K562 (cell line): ENCODE results near the gene MCCC1. TPM values are rescaled to one million over a fixed set of nuclear protein-coding genes. Genes with fewer than 3 reads are reported as not detected.

Experiments
- AFF4 ChIP-seq: sonication (generic); formaldehyde crosslinking; IDR thresholded peaks from 2 replicates; pipeline ENCODE4 v1.8.0; 2023; ENCODE audit warnings: mild to moderate bottlenecking, missing genetic modification reagents
- ARNT ChIP-seq, 2 experiments: fragments of 450-650 bp; IDR thresholded peaks; 2 replicates each; pipeline ENCODE4 v1.6.1; 2016; ENCODE audit warnings: mild to moderate bottlenecking in 1 of 2
- ATF1 ChIP-seq, 2 experiments: fragments of 450-650 bp in 1 of 2; IDR thresholded peaks; 2 replicates each; pipeline ENCODE4 v1.6.1; 2016; ENCODE audit warnings: missing compliant biosample characterization in 1 of 2, missing genetic modification characterization in 1 of 2
- C11orf30 ChIP-seq: fragments of 450-650 bp; IDR thresholded peaks from 2 replicates; pipeline ENCODE4 v1.6.1; 2016; ENCODE audit warnings: low read depth, mild to moderate bottlenecking
- CTBP1 ChIP-seq: fragments of 450-650 bp; IDR thresholded peaks from 2 replicates; pipeline ENCODE4 v1.6.1; 2016; ENCODE audit warnings: borderline replicate concordance
- EP400 ChIP-seq: fragments of 450-650 bp; IDR thresholded peaks from 2 replicates; pipeline ENCODE4 v1.6.1; 2017; ENCODE audit warnings: antibody characterized with exemption, mild to moderate bottlenecking, moderate library complexity
- HDAC1 ChIP-seq, 2 experiments: fragments of 450-650 bp; IDR thresholded peaks; 2 replicates each; pipeline ENCODE4 v1.6.1; 2016 to 2017; ENCODE audit warnings: inconsistent platforms in 1 of 2, mild to moderate bottlenecking in 1 of 2, moderate library complexity in 1 of 2
- HNRNPK ChIP-seq: fragments of 200-400 bp; formaldehyde crosslinking; IDR thresholded peaks from one replicate; pipeline ENCODE4 v1.6.1; 2018; ENCODE audit warnings: mild to moderate bottlenecking, low read depth, low read length; ENCODE audit not compliant: poor library complexity, severe bottlenecking
- MBD1 ChIP-seq: fragments of 250-450 bp; sonication (Bioruptor Pico); IDR thresholded peaks from 2 replicates; pipeline ENCODE4 v1.8.0; 2022; ENCODE audit warnings: inconsistent platforms
- MBD2 ChIP-seq: sonication (generic); IDR thresholded peaks from 2 replicates; pipeline ENCODE4 v1.6.1; 2016; ENCODE audit warnings: low read depth, borderline replicate concordance
- MLLT1 ChIP-seq, 2 experiments: fragments of 450-650 bp; IDR thresholded peaks; 2 replicates each; pipeline ENCODE4 v1.6.1; 2016
- NCOA1 ChIP-seq: fragments of 450-650 bp; IDR thresholded peaks from 2 replicates; pipeline ENCODE4 v1.6.1; 2016; ENCODE audit warnings: low read depth
- NFATC3 ChIP-seq: fragments of 450-650 bp; IDR thresholded peaks from 2 replicates; pipeline ENCODE4 v1.6.1; 2017; ENCODE audit warnings: mild to moderate bottlenecking
- NFIX ChIP-seq: fragments of 250-450 bp; sonication (Bioruptor Pico); IDR thresholded peaks from 2 replicates; pipeline ENCODE4 v1.4.0; 2020; ENCODE audit warnings: low read depth, mild to moderate bottlenecking, moderate library complexity
- NUFIP1 ChIP-seq: fragments of 450-650 bp; IDR thresholded peaks from 2 replicates; pipeline ENCODE4 v1.6.1; 2018; ENCODE audit not compliant: partially characterized antibody
- SNIP1 ChIP-seq: fragments of 450-650 bp; IDR thresholded peaks from 2 replicates; pipeline ENCODE4 v1.7.1; 2017; ENCODE audit warnings: low read depth, mild to moderate bottlenecking
- SRSF9 ChIP-seq: fragments of 200-400 bp; formaldehyde crosslinking; IDR thresholded peaks from 2 replicates; pipeline ENCODE4 v1.6.1; 2017; ENCODE audit warnings: low read depth, low read length, borderline replicate concordance
- ZNF133 ChIP-seq: fragments of 250-450 bp; sonication (Bioruptor Pico); IDR thresholded peaks from 2 replicates; pipeline ENCODE4 v1.4.0; 2020; ENCODE audit warnings: mild to moderate bottlenecking
- ZNF224 ChIP-seq: sonication (generic); formaldehyde crosslinking; IDR thresholded peaks from 2 replicates; pipeline ENCODE4 v1.8.0; 2022; ENCODE audit warnings: mild to moderate bottlenecking, missing genetic modification reagents
- ZNF316 ChIP-seq: fragments of 450-650 bp; IDR thresholded peaks from 2 replicates; pipeline ENCODE4 v1.6.1; 2016
- ZNF445 ChIP-seq: fragments of 250-450 bp; sonication (Bioruptor Pico); IDR thresholded peaks from 2 replicates; pipeline ENCODE4 v1.4.0; 2020; ENCODE audit warnings: low read depth, mild to moderate bottlenecking, moderate library complexity
- ZNF639 ChIP-seq, 2 experiments: fragments of 200-800 bp in 1 of 2; sonication (Bioruptor generic) in 1 of 2; sonication (generic) in 1 of 2; formaldehyde crosslinking in 1 of 2; IDR thresholded peaks in 1 of 2; conservative IDR thresholded peaks in 1 of 2; 2 replicates each; pipeline versions ENCODE4 v1.5.0 to v1.6.1; 2016 to 2020; ENCODE audit warnings: missing compliant biosample characterization in 1 of 2, missing genetic modification characterization in 1 of 2, missing genetic modification reagents in 1 of 2
- polyA plus RNA-seq, 8 experiments: library from polyadenylated mRNA; depleted of rRNA in 4 of 8; stranded (reverse) in 5 of 8; unstranded in 3 of 8; fragments of >200 nt; fragmentation: Nextera tagmentation in 2 of 8; fragmentation: Illumina TruSeq in 1 of 8; extraction: Ambion mirVana in 2 of 8; extraction: Trizol in 1 of 8; gene quantifications; 2 replicates each; pipeline versions ENCODE4 v1.2.1 to v1.2.3, GENCODE V29; 2011 to 2014; ENCODE audit warnings: inconsistent platforms in 1 of 8, missing spikeins in 1 of 8
- total RNA-seq, 7 experiments: library from RNA; depleted of rRNA in 6 of 7; stranded (reverse); fragments of >200 nt in 6 of 7; fragmentation: Illumina TruSeq in 2 of 7; extraction: Trizol in 2 of 7; gene quantifications; 2 replicates each; pipeline versions ENCODE4 v1.2.1 to v1.2.3, GENCODE V29; 2011 to 2021; ENCODE audit warnings: low replicate concordance in 1 of 7

MCCC1 gene
- total and polyA plus RNA-seq, 9 of the 15 experiments (the other 6 are each of a cell fraction or from before 2014, with no cell fraction given), result 13.7 to 26.9 (median 23.0) TPM

GRCh38 chr3:182979103-182979673 is 120.1 kb downstream of the MCCC1 start (continued):
- TF ChIP-seq ZNF639 (CRISPR knock-in tag; conservative IDR thresholded peaks at IDR 0.05 in 1 of 2, IDR thresholded peaks at IDR 0.05 in 1 of 2) (no peak), MLLT1 (IDR thresholded peaks at IDR 0.05) (peak in 1 of 2 experiments; percentile 23; a peak in 1 of 4 replicates), MBD2 (no peak), C11orf30 (peak; percentile 67), NCOA1 (0 out of 2 replicates have a peak, but pooled peaks have one; percentile 8), ATF1 (CRISPR knock-in tag; IDR thresholded peaks at IDR 0.05) (no peak), ATF1 (tag; IDR thresholded peaks at IDR 0.05) (no peak), ZNF445 (CRISPR knock-in tag) (no peak), HDAC1 (IDR thresholded peaks at IDR 0.05) (peak in 1 of 2 experiments; percentile 22; a peak in 1 of 4 replicates), SRSF9 (no peak), SNIP1 (no peak), ZNF224 (no peak), HNRNPK (no peak), NUFIP1 (no peak), AFF4 (CRISPR knock-in tag) (no peak), ARNT (IDR thresholded peaks at IDR 0.05) (no peak), EP400 (0 out of 2 replicates have a peak, but pooled peaks have one; percentile 15), NFIX (CRISPR knock-in tag) (no peak), MBD1 (CRISPR knock-in tag) (no peak), CTBP1 (no peak), ZNF316 (peak; percentile 59), NFATC3 (no peak), ZNF133 (no peak)
